Muscle layer of colon (tissue), 2 donors: Measurements from ENCODE around the gene VDR.
"Not testable (repeated sequence)": the region's sequence is repeated elsewhere in the genome, so short reads cannot be mapped to it uniquely, and the experiment has no call there.

Source experiments
- H3K27ac ChIP-seq: one replicate; pipeline ENCODE4 v1.7.0; 2013; ENCODE audit warnings: low read depth, mild to moderate bottlenecking, low read length, moderate library complexity
- H3K27me3 ChIP-seq, 2 donors: one replicate each; pipeline ENCODE4 v1.7.0; 2013; ENCODE audit warnings: low read length in 2 of 2, mild to moderate bottlenecking in 2 of 2; ENCODE audit not compliant: insufficient read depth in 2 of 2, control insufficient read depth in 1 of 2
- H3K36me3 ChIP-seq: one replicate; pipeline ENCODE4 v1.7.0; 2013; ENCODE audit warnings: mild to moderate bottlenecking, low read length; ENCODE audit not compliant: insufficient read depth
- H3K4me1 ChIP-seq: one replicate; pipeline ENCODE4 v1.7.0; 2013; ENCODE audit warnings: mild to moderate bottlenecking, low read length; ENCODE audit not compliant: insufficient read depth
- H3K4me3 ChIP-seq, 2 donors: one replicate each; pipeline ENCODE4 v1.7.0; 2013; ENCODE audit warnings: low read length in 2 of 2, low read depth in 1 of 2, mild to moderate bottlenecking in 1 of 2, moderate library complexity in 1 of 2
- H3K9ac ChIP-seq: one replicate; pipeline ENCODE4 v1.7.0; 2013; ENCODE audit warnings: low read length
- H3K9me3 ChIP-seq: one replicate; pipeline ENCODE4 v1.7.0; 2013; ENCODE audit warnings: mild to moderate bottlenecking, low read length
- donor health status: abdominal sarcoma.
- donor health status: Adenocarcinoma of cecum.

VDR gene

DNA sequence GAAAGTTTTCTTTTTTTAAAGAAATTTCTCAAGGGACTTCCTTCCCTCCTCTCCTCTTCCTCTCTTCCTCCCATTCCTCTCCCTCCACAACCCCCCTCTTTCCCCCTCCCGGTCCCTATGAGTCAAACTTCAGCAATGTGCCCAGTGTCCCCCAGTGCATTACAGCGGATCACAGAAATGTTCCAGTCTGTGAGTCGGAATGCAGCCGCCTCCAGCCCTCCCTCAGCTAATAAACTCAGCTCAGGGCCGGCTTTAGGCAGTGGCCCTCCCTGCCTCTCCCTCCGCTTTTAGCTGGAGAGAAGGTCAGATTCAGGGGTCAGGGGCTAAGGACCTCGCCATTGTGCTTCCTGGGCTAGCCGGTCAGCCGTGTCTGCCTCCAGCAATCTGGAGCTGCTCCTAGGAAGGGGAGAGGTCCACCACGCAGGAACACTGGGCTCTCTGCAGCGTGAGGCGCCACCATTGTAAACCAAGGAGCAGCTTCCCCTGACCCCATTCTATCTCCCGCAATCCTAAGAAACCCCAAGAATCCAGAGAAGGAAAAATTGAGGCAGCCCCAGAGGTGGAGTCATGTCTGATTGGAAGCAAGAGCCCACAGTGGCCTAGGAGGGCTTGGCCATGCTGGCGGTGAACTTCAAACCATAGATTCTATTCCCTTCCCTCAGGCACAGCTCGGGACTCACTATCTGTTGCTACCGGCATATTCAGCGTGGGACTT, 84.0 kb downstream of the VDR start:
- peak overlapping the region; percentile 98 for H3K27ac ChIP-seq
- no peaks in the 10 kb centered on the region for H3K9me3 ChIP-seq
- peak overlapping the region; percentile 33 to 94 for H3K4me3 ChIP-seq
- peak overlapping the region; percentile 71 for H3K9ac ChIP-seq
- peaks cover 78% of the 10 kb centered on the region for H3K4me1 ChIP-seq
- no peaks in the 10 kb centered on the region for H3K36me3 ChIP-seq
- H3K27me3 ChIP-seq = no peaks in the 10 kb centered on the region

DNA sequence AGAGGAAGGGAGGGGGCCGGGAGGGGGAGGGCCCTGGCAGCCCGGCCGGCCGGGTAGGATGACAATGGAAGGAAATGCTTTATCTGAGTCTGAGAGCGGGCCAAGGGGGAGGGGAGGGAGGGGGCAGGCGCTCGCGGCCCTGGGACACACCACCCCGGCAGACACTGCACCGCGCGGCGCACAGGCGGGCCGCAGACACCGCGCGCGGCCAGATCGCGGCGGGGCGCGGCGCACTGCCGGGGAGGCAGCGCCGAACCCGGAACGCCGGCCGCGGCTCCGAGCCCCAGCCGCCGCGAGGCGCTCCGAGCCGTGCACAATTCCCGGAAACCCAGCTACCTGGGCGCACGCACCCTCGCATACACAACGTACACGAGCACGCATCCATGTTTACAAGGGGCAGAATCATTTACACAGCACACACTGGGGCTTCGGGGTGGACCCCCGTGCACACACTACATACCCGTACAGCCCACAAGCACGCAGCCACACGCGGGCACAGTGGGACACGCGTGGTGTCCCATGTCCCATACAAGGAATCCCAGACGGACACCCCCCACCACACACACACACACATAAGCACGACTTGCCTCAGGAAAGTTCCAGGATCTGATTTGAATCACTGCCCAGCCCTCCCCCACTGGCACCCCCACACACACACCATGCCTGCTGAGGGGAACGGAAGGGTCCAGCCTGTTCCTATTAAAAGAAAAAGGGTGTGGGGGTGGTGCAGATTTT, 84.7 kb downstream of the VDR start, which contains the start of gene HDAC7:
Gene HDAC7, minus strand, starts transcription at position 8 of the 735 bp plus-strand sequence. CDS start 118 bp downstream, outside the sequence.
- H3K4me1 ChIP-seq = peaks cover 77% of the 10 kb centered on the region

DNA sequence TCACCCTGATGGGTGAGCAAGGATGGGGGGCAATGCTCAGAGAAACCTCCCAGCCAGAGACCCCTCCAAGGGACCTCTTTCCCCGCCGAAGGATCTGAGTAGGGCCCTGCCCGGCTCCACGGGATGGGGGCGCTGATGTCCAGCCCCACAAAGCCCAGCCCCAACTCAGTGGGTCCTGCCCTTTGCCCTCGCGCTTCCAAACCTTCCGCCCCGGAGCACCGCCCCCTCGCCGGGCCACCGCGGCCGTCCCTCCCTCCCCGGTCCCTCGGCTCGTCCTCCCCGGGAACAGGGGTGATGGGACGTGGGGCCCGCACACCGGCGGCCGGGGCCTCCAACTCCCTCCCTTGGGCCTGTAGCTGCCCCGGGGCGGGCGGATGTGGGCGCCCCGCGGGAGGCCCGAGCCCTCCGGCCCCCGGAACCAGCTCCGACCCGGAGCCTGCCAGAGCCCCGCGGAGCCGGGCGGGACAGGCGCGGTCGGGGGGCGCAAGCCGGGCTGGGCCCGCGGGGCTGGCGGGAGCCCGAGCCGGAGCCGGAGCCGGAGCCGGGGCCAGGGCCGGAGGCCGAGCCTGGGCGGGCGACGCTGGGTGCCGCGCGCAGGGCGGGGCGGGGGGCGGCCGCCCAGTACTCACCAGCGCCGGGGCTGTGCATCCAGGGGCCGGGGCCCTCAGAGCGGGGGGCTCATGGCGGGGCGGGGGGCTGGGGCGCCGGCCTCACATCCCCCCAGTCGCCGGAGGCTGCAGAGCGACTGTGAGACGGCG, 85.5 kb downstream of the VDR start:
- H3K27me3 ChIP-seq = no peaks in the 10 kb centered on the region
- no peaks in the 10 kb centered on the region for H3K9me3 ChIP-seq
- no peaks in the 10 kb centered on the region for H3K36me3 ChIP-seq
- peak overlapping the region; percentile 78 for H3K9ac ChIP-seq
- H3K4me3 ChIP-seq = peak overlapping the region; percentile 47 to 77
- H3K4me1 ChIP-seq = peaks cover 77% of the 10 kb centered on the region
- peak overlapping the region; percentile 96 for H3K27ac ChIP-seq

More for the DNA sequence above, 84.7 kb downstream of the VDR start, which contains the start of gene HDAC7:
- no peaks in the 10 kb centered on the region for H3K36me3 ChIP-seq
- peak within 1 kb of the TSS; percentile 98 for H3K27ac ChIP-seq
- no peaks in the 10 kb centered on the region for H3K9me3 ChIP-seq
- H3K4me3 ChIP-seq = peak within 1 kb of the TSS; percentile 47 to 94
- H3K9ac ChIP-seq = peak within 1 kb of the TSS; percentile 78
- H3K27me3 ChIP-seq = no peaks in the 10 kb centered on the region

DNA sequence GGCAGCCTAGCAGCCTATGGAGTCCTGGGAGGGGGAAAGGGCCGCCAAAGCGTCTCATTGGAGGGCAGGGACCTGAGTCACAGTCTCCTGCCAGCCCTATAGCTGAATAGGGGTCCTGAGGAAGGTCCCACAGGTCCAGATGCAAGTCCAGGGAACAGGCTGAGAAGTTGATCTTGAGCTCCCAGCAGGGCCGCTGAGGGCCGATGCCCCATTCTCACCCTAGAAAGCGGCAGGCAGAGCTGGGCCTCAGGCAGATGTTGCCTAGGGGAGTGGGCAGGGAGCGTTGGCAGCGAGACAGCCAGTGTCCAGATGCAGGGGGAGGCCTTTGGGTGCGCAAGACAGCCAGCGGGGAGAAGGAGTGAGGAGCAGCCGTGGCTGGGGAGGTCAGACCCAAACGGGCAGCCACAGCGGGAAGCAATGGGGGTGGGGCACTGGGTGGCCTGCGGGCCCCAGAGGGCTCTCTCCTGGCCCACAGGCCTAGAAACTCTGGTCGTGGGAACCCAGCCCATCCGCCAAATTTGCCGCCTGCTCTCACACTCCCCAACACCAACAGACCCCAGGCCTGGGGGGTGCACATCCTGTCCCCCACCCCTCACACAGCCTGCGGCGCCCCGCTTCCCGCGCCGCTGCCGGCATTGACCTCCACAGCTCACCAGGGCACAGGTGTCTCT, 86.2 kb downstream of the VDR start:
- Histone ChIP-seq H3K27me3 (no peaks in the 10 kb centered on the region), H3K27ac (peak overlapping the region; percentile 96), H3K9ac (peak overlapping the region; percentile 78), H3K9me3 (no peaks in the 10 kb centered on the region), H3K4me1 (peaks cover 78% of the 10 kb centered on the region), H3K36me3 (no peaks in the 10 kb centered on the region), H3K4me3 (peak overlapping the region; percentile 47 to 77)

DNA sequence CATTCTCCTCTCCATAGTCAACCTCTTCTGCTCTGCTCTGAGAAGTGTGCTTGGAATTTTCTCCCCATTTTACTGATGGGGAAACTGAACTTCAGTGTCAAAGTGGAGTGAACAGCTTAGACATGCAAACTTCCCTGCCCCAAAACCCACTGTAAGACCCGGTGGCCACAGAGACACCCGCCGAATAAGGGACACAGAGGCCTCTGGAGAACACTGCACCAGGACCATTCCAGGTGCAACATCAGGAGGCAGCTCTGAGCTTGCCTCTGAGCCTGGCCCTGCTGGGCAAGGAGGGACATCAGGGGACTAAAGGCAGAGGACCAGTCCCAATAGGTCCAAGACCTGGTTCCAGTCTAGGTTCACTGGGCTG, 86.8 kb downstream of the VDR start:
- Histone ChIP-seq H3K9me3 (no peaks in the 10 kb centered on the region), H3K4me3 (peak overlapping the region; percentile 1 to 77), H3K27me3 (no peaks in the 10 kb centered on the region), H3K9ac (peak overlapping the region; percentile 81), H3K27ac (peak overlapping the region; percentile 96), H3K4me1 (peaks cover 78% of the 10 kb centered on the region), H3K36me3 (no peaks in the 10 kb centered on the region)

DNA sequence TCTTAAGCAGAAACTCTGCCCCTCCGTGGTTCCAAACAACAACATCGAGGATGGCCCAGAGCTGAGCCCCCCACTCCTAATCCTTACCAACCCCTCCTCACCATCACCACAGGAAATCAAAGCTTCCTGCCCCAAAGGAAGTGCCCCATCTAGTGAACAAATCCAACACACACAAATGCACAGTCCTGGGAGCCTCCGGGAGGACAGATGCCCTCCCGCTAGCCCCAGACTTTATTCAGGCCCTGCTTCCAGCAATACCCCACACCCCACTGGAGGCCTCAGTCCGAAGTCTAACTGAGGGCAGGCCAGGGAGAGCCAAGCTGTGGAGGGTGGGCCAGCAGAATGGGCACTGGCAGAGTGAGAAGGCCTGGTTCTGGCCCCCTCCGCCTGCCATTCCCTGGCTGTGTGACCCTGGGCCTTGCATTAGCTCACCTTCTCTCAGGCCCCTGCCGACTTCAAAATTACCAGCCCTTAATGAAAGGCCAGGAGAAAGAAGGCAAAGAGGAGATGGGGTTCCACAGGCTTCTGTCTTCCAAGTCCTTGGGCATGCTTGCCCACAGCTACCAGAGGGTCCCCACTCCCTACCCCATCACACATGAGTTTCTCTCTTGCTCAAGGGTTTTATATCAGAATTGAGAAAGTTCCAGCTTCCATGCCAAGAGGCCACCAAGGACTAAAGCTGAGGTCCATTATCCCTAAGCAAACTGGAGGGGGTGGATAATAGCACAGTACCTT, 87.4 kb downstream of the VDR start:
- Histone ChIP-seq H3K9ac (peak overlapping the region; percentile 81), H3K4me1 (peaks cover 75% of the 10 kb centered on the region), H3K9me3 (no peaks in the 10 kb centered on the region), H3K4me3 (peak overlapping the region; percentile 33 to 77), H3K27me3 (no peaks in the 10 kb centered on the region), H3K36me3 (no peaks in the 10 kb centered on the region), H3K27ac (peak overlapping the region; percentile 96)

DNA sequence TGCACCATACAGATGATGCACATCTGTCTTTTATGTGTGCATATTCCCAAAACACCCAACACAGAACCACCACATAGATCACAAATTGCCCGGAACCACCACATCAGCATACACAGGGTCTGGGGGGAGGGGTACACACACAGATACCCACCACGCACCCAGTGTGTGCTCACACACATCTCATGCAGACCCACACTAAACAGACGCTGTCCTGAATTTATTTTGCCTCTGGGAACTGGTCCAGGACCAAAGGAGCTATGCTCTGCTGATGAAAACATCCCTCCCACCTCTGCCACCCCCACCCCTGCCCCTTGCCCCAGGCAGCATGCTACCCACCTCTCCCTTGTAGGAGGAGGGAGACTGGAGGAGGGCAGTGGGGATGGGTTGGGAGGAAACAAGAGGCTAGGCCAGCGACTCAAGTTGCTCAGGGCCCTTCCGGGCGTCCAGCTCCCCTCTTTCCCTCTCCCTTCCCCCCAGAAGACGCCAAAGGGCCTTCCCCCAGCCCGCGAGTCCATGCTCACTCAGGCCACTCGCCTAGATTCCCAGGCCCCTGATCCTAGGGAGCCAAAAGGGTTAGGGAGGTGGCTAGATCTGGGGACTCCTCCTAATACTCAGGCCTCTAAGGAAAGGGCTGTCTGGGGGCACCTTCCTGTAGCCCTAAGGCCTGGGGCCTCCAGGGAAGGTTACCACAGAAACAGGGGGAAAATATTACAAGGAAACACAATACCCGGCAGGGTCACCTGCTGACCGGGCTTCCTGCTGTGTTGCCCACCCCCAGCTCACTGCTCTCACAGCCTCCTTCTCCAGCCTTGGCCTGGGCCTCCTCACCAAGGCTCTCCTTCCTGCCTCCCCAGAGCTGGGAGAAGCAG, 88.2 kb downstream of the VDR start:
- peak overlapping the region; percentile 81 for H3K9ac ChIP-seq
- peaks cover 75% of the 10 kb centered on the region for H3K4me1 ChIP-seq
- peak overlapping the region; percentile 96 for H3K27ac ChIP-seq
- H3K27me3 ChIP-seq = no peaks in the 10 kb centered on the region
- no peaks in the 10 kb centered on the region for H3K36me3 ChIP-seq
- H3K4me3 ChIP-seq = peak overlapping the region; percentile 33 to 77
- H3K9me3 ChIP-seq = no peaks in the 10 kb centered on the region

DNA sequence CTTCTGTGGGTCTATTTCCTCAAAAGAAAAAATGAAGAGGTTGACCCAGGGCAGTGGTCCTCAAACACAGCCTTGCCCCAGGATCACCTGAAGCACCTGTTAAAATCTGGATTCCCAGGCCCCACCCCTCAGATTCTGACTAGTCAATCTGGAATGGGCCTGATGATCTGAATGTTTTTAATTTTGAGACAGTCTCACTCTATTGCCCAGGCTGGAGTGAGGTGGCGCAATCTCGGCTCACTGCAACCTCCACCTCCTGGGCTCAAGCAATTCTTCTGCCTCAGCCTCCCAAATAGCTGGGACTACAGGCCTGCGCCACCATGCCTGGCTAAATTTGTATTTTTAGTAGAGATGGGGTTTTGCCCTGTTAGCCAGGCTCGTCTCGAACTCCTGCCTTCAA, 89.3 kb downstream of the VDR start:
- H3K9me3 ChIP-seq, H3K27me3 ChIP-seq, H3K36me3 ChIP-seq, H3K4me3 ChIP-seq, H3K9ac ChIP-seq: not testable (repeated sequence)
- Histone ChIP-seq H3K27ac (peak overlapping the region; percentile 98), H3K4me1 (peaks cover 77% of the 10 kb centered on the region)

DNA sequence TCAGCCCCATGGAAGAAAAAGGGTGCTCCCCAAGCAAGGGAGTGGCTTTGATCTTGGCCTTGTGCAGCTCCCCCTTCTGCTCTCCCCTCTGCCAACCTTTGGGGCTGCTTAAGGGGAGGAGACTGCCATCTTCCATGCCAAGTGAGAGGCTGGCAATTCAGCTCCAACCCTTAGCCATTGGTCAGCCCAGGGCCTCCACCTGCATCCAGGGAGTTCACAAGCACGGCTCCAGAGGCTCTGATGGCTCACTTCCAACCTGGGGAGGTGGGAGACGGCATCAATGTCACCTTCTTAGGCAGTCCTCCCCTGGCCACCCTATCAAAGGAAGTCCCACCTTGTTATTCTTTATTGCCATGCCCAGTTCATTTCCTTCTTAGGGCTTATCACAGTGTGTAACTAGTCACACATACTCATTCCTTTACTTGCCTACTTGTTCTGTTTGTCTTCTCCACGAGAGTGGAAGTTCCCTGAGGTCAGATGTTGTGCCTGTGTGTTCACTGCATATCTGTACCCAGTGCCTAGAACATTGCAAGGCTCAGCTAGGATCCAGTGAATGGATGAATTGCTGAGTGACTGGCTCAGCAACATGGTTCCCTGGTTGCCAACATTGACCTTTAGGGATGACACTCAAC, 90.1 kb downstream of the VDR start:
- Histone ChIP-seq H3K27me3 (no peaks in the 10 kb centered on the region), H3K4me3 (peak overlapping the region in 1 of 2 donors; percentile 63), H3K36me3 (no peaks in the 10 kb centered on the region), H3K4me1 (peaks cover 85% of the 10 kb centered on the region), H3K27ac (peak overlapping the region; percentile 98), H3K9me3 (no peaks in the 10 kb centered on the region), H3K9ac (peak overlapping the region; percentile 68)
